Measurements from ENCODE around the gene MYO3B. TPM values are rescaled to one million over a fixed set of nuclear protein-coding genes. Genes with fewer than 3 reads are reported as not detected.

Gene MYO3B
- polyA plus RNA-seq, 1 experiment = 0.10 TPM

DNA sequence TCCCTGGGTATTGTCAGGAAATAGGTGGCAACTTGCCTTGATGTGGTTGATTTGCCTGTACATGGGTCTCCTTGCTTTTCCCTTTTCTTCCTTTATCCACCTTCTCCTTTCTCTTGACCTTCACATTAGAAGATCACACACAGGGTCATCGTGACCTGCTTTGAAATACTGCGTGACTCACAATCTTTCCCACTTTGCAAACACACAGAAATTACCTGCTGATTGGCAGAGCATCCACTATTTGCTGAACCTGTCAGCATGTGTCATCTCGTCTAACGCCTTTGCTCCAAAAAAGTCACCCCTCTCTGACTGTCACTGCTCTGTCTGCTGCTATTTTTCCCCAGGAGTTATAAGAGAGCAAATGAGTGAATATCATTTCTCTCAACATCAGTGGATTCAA lies 60.8 kb downstream of the MYO3B start:
- POLR2A ChIA-PET = no interaction called here
- H3K4me3 ChIP-seq (ENCODE audit: low read depth, low read length) = no peak overlapping the region
- CTCF ChIA-PET = interaction anchor here (1.3 kb wide), 1 partner anchor 131 kb away, joined by 3 read pairs; no protein-coding TSS in a partner anchor
- H3K27me3 ChIP-seq (ENCODE audit: control insufficient read depth, insufficient read depth, low read length) = peaks cover 14% of the 10 kb centered on the region
- DNase-seq (ENCODE audit: low read depth, low spot score) = no peak
- no peak overlapping the region for H3K27ac ChIP-seq (ENCODE audit: low read depth, low read length)
- TF ChIP-seq, protein P1, sequence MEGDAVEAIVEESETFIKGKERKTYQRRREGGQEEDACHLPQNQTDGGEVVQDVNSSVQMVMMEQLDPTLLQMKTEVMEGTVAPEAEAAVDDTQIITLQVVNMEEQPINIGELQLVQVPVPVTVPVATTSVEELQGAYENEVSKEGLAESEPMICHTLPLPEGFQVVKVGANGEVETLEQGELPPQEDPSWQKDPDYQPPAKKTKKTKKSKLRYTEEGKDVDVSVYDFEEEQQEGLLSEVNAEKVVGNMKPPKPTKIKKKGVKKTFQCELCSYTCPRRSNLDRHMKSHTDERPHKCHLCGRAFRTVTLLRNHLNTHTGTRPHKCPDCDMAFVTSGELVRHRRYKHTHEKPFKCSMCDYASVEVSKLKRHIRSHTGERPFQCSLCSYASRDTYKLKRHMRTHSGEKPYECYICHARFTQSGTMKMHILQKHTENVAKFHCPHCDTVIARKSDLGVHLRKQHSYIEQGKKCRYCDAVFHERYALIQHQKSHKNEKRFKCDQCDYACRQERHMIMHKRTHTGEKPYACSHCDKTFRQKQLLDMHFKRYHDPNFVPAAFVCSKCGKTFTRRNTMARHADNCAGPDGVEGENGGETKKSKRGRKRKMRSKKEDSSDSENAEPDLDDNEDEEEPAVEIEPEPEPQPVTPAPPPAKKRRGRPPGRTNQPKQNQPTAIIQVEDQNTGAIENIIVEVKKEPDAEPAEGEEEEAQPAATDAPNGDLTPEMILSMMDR (IDR thresholded peaks at IDR 0.05; ENCODE audit: low read depth, low read length) = no peak
- H3K9me3 ChIP-seq (ENCODE audit: control insufficient read depth, insufficient read depth, low read length) = no peaks in the 10 kb centered on the region

DNA sequence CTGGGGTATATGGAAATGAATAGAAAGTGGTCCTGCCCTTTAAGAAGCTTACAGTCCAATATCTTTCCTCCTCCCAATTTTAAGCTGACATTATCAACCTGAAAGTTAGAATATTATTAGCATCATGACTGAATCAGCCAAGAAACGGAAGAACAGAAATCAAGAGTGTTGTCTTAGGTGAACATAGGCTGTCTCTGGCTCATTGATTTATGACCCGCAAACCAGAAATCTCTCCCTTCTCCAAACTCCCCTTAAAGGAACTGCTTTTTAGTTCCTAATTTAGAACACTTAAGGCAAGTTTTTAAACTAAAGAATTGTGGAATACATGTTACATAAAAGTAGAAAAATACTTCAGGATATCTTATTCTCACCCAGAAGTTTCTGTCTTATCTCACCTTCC lies 62.7 kb downstream of the MYO3B start:
- TF ChIP-seq, protein P1 (IDR thresholded peaks at IDR 0.05; ENCODE audit: low read depth, low read length) = no peak
- Histone ChIP-seq H3K27ac (ENCODE audit: low read depth, low read length) (no peak overlapping the region), H3K27me3 (ENCODE audit: control insufficient read depth, insufficient read depth, low read length) (peaks cover 14% of the 10 kb centered on the region), H3K9me3 (ENCODE audit: control insufficient read depth, insufficient read depth, low read length) (no peaks in the 10 kb centered on the region), H3K4me3 (ENCODE audit: low read depth, low read length) (no peak overlapping the region)
- no peak for DNase-seq (ENCODE audit: low read depth, low spot score)
- POLR2A ChIA-PET = no interaction called here
- CTCF ChIA-PET = interaction anchor here (1.2 to 1.3 kb wide), 2 partner anchors 84 to 121 kb away, joined by 3 to 7 read pairs; no protein-coding TSS in a partner anchor

DNA sequence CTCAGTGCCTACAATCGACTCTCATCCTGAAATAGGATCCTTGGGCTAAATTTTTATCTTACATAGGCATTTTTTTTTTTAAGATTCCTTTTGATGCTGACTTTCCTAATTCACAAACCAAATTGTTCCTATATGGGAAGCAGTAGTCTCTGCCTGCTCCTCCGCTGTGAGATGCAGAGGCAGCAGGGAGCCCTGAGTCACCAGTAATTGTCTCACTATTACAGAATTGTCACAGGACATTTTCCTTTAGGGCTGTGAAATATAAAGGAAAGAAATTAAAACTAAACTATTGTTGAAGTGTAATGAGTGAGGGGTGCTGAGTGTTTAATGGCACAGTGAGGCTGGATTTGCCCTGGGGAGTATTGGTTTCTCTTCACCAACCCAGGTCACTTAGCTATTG lies 63.8 kb downstream of the MYO3B start:
- Histone ChIP-seq H3K4me3 (ENCODE audit: low read depth, low read length) (no peak overlapping the region), H3K27ac (ENCODE audit: low read depth, low read length) (no peak overlapping the region), H3K9me3 (ENCODE audit: control insufficient read depth, insufficient read depth, low read length) (no peaks in the 10 kb centered on the region), H3K27me3 (ENCODE audit: control insufficient read depth, insufficient read depth, low read length) (peaks cover 14% of the 10 kb centered on the region)
- no peak for DNase-seq (ENCODE audit: low read depth, low spot score)
- ChIA-PET CTCF (interaction anchor here (0.6 to 1.3 kb wide), 4 partner anchors 18 to 120 kb away, joined by 3 to 7 read pairs (median 3); no protein-coding TSS in a partner anchor), POLR2A (no interaction called here)
- TF ChIP-seq, protein P1 (IDR thresholded peaks at IDR 0.05; ENCODE audit: low read depth, low read length) = no peak

DNA sequence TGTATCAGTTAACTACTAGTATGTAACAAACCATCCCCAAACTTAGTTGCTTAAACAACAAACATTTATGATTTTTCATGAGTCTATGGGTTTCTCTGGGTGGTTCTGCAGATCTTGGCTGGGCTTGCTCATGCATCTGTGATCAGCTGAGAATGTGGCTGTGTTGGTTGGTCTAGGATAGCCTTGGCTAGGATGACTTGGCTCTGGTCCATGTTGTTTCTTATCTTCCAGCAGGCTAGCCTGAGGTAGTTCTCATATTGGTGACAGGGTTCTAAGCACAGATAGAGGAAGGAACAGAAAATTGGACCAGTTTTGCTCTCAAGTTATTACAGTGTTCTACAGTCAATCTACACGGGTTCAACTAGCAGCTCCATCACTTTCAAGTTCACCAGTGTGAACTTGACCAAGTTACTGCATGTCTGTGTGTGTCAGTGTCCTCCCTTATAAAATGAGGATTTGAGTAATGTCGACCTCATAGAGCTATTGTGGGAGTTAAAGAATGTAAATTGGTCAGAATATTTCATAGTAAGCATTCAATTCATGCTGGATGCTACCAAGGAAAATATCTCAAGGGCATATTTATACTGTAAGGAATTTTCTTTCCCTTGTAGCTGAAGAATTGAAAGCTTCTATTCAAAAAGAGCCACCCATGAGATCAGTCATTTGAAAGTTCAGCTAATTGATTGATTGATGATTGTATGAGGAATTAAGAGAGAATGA lies 65.3 kb downstream of the MYO3B start:
- H3K27ac ChIP-seq (ENCODE audit: low read depth, low read length) = no peak overlapping the region
- DNase-seq (ENCODE audit: low read depth, low spot score) = no peak
- H3K27me3 ChIP-seq (ENCODE audit: control insufficient read depth, insufficient read depth, low read length) = peaks cover 14% of the 10 kb centered on the region
- TF ChIP-seq, protein P1 (IDR thresholded peaks at IDR 0.05; ENCODE audit: low read depth, low read length) = no peak
- no peaks in the 10 kb centered on the region for H3K9me3 ChIP-seq (ENCODE audit: control insufficient read depth, insufficient read depth, low read length)
- no peak overlapping the region for H3K4me3 ChIP-seq (ENCODE audit: low read depth, low read length)
- POLR2A ChIA-PET = no interaction called here
- CTCF ChIA-PET = no interaction called here

DNA sequence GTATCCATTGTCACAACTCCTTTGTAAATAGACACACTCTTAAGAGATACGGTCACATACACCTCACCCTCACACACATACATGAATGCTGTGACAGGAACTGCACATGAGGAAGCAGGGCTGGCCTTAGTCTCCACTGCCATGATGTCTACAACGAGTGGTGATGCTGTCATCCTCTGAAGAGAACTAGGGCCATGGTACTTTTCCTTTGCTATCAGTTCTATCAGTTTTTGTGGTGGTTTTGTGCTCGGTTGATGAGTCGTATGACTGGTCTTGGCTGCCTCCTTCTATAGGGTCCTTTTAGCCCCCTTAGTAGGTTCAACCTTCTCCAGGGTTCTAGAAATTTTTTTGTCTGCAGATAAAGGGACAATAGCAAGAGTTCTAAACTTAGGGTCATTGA lies 66.0 kb downstream of the MYO3B start:
- no peak for DNase-seq (ENCODE audit: low read depth, low spot score)
- no peaks in the 10 kb centered on the region for H3K9me3 ChIP-seq (ENCODE audit: control insufficient read depth, insufficient read depth, low read length)
- TF ChIP-seq, protein P1 (IDR thresholded peaks at IDR 0.05; ENCODE audit: low read depth, low read length) = no peak
- H3K4me3 ChIP-seq (ENCODE audit: low read depth, low read length) = no peak overlapping the region
- ChIA-PET CTCF (no interaction called here), POLR2A (no interaction called here)
- no peak overlapping the region for H3K27ac ChIP-seq (ENCODE audit: low read depth, low read length)
- peaks cover 14% of the 10 kb centered on the region for H3K27me3 ChIP-seq (ENCODE audit: control insufficient read depth, insufficient read depth, low read length)
